Fibroblast of lung (primary cell): ENCODE measurements around the gene SH2D4B. TPM values are rescaled to one million over a fixed set of nuclear protein-coding genes. Genes with fewer than 3 reads are reported as not detected.

Experiments used
- DNase-seq, 2 donors: peaks; one replicate each; pipeline versions ENCODE4 v3.0.0 to v3.0.0-alpha.2; 2010; ENCODE audit warnings: low read depth in 2 of 2
- H2AFZ ChIP-seq: 2 replicates; pipeline ENCODE4 v1.5.1; 2012; ENCODE audit warnings: low read length, control low read depth, inconsistent platforms
- H3K27ac ChIP-seq: 2 replicates; pipeline ENCODE4 v1.5.1; 2011; ENCODE audit warnings: low read length, control low read depth; ENCODE audit not compliant: insufficient read depth
- H3K27me3 ChIP-seq: 2 replicates; pipeline ENCODE4 v1.5.1; 2011; ENCODE audit warnings: mild to moderate bottlenecking, low read length; ENCODE audit not compliant: control insufficient read depth, insufficient read depth
- H3K36me3 ChIP-seq: 2 replicates; pipeline ENCODE4 v1.5.1; 2011; ENCODE audit warnings: low read length; ENCODE audit not compliant: control insufficient read depth, insufficient read depth
- H3K4me1 ChIP-seq: 2 replicates; pipeline ENCODE4 v1.5.1; 2011; ENCODE audit warnings: low read length; ENCODE audit not compliant: control insufficient read depth, insufficient read depth; ENCODE audit errors: extremely low read depth
- H3K4me2 ChIP-seq: 2 replicates; pipeline ENCODE4 v1.5.1; 2011; ENCODE audit warnings: low read length, control low read depth; ENCODE audit not compliant: insufficient read depth; ENCODE audit errors: extremely low read depth
- H3K4me3 ChIP-seq, 4 experiments: fragments of 200-600 bp in 1 of 4; sonication (generic) in 1 of 4; replicated peaks in 1 of 4; 2 replicates each; pipeline ENCODE4 v1.5.1; 2011 to 2016; ENCODE audit warnings: low read length in 4 of 4, low read depth in 3 of 4, mild to moderate bottlenecking in 3 of 4, control low read depth in 2 of 4, inconsistent platforms in 1 of 4, mixed read lengths in 1 of 4; ENCODE audit not compliant: insufficient read depth in 1 of 4; ENCODE audit errors: control extremely low read depth in 1 of 4
- H3K79me2 ChIP-seq: 2 replicates; pipeline ENCODE4 v1.5.1; 2012; ENCODE audit warnings: mild to moderate bottlenecking, low read length, inconsistent platforms; ENCODE audit not compliant: control insufficient read depth, insufficient read depth
- H3K9ac ChIP-seq: 2 replicates; pipeline ENCODE4 v1.5.1; 2011; ENCODE audit warnings: mild to moderate bottlenecking, low read length, control low read depth; ENCODE audit not compliant: insufficient read depth
- H3K9me3 ChIP-seq: 2 replicates; pipeline ENCODE4 v1.5.1; 2012; ENCODE audit warnings: low read depth, low read length; ENCODE audit not compliant: control insufficient read depth, insufficient read depth
- H4K20me1 ChIP-seq: 2 replicates; pipeline ENCODE4 v1.5.1; 2011; ENCODE audit warnings: low read length; ENCODE audit not compliant: control insufficient read depth, insufficient read depth; ENCODE audit errors: extremely low read depth
- CTCF ChIP-seq, 2 donors: IDR thresholded peaks in 1 of 2; conservative IDR thresholded peaks in 1 of 2; 1 replicate in 1 of 2; 2 replicates in 1 of 2; pipeline ENCODE4 v1.5.1; 2011 to 2012; ENCODE audit warnings: low read length in 2 of 2, control low read depth in 1 of 2, inconsistent platforms in 1 of 2, low read depth in 1 of 2, mild to moderate bottlenecking in 1 of 2
- EZH2 ChIP-seq: IDR thresholded peaks from 2 replicates; pipeline ENCODE4 v1.5.1; 2012; ENCODE audit warnings: low read length, control low read depth, mild to moderate bottlenecking; ENCODE audit errors: missing control alignments
- polyA plus RNA-seq, 2 donors: library from polyadenylated mRNA; depleted of rRNA in 1 of 2; stranded (reverse) in 1 of 2; unstranded in 1 of 2; fragments of >200 nt; gene quantifications; 2 replicates each; pipeline ENCODE4 v1.2.1, GENCODE V29; 2011 to 2012; ENCODE audit warnings: missing spikeins in 1 of 2
- total RNA-seq: library from RNA; depleted of rRNA; stranded (reverse); fragments of >200 nt; gene quantifications from 2 replicates; pipeline ENCODE4 v1.2.1, GENCODE V29; 2014

The SH2D4B gene
- total and polyA plus RNA-seq, 2 donors (not counting 1 experiment from before 2014, with no cell fraction given), result not detected

- TF ChIP-seq CTCF (conservative IDR thresholded peaks at IDR 0.05 in 1 of 2, IDR thresholded peaks at IDR 0.05 in 1 of 2; ENCODE audit: low read depth in 1 of 2, low read length in 2 of 2), result no peak
- no peak for TF ChIP-seq EZH2
- DNase-seq, result no peak
- Histone ChIP-seq H3K4me3 (no peak overlapping the region), H3K4me1 (peaks cover 3% of the 10 kb centered on the region), H3K4me2 (no peak overlapping the region), H3K27me3 (no peaks in the 10 kb centered on the region), H3K9ac (no peak overlapping the region), H3K9me3 (no peaks in the 10 kb centered on the region), H3K79me2 (no peaks in the 10 kb centered on the region), H2AFZ (no peak overlapping the region), H3K27ac (no peak overlapping the region), H3K36me3 (peaks cover 9% of the 10 kb centered on the region), H4K20me1 (no peaks in the 10 kb centered on the region)
Observed at GRCh38 chr10:80518143-80518806, 19.4 kb upstream of the SH2D4B start.

GRCh38 chr10:80518807-80519360 is 18.8 kb upstream of the SH2D4B start:
- Histone ChIP-seq H3K36me3 (peaks cover 9% of the 10 kb centered on the region), H3K27ac (no peak overlapping the region), H3K27me3 (no peaks in the 10 kb centered on the region), H3K9me3 (no peaks in the 10 kb centered on the region), H3K4me1 (peaks cover 3% of the 10 kb centered on the region), H3K9ac (no peak overlapping the region), H3K4me2 (no peak overlapping the region), H4K20me1 (no peaks in the 10 kb centered on the region), H2AFZ (no peak overlapping the region), H3K4me3 (no peak overlapping the region), H3K79me2 (no peaks in the 10 kb centered on the region)
- no peak for TF ChIP-seq CTCF (conservative IDR thresholded peaks at IDR 0.05 in 1 of 2, IDR thresholded peaks at IDR 0.05 in 1 of 2; ENCODE audit: low read depth in 1 of 2, low read length in 2 of 2)
- no peak for TF ChIP-seq EZH2
- DNase-seq, result no peak

DNA sequence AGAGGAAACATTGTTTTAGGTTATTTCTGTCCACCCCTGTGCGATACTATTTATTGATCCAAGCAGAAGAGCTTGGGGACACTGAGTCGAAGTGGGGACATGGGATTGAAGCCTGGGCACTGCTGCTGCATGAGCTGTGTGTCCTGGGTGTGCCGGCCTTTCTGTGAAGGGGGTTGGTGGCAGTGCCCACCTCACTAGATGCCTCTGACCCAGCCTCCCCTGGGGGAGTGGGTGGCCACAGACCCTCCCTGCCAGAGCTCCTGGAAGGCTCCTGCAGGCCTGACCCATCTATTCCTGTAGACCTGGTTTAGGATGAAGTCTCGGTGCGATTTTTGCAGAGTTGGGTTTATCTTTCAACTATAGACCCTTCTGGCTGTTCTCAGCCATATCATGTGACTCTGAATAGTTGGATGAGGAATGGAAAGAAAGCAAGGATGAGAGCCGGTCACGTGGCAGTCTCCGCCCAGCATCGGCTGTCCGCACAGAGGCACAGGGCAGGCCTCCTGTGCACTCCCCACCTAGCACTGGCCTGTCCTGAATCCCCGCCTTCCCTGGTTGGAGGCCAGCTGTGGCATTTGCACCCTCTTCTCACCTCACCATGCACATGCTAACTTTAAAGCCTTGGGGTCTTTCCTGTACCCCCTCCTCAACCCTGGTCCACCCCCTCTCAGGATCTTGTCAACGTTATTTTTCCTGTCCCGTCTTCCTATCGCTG is 17.6 kb upstream of the SH2D4B start:
- Histone ChIP-seq H3K4me3 (no peak overlapping the region), H3K27me3 (no peaks in the 10 kb centered on the region), H2AFZ (no peak overlapping the region), H3K79me2 (no peaks in the 10 kb centered on the region), H3K36me3 (peaks cover 7% of the 10 kb centered on the region), H3K4me2 (no peak overlapping the region), H3K27ac (no peak overlapping the region), H4K20me1 (no peaks in the 10 kb centered on the region), H3K4me1 (peaks cover 3% of the 10 kb centered on the region), H3K9ac (no peak overlapping the region), H3K9me3 (no peaks in the 10 kb centered on the region)
- no peak for DNase-seq
- TF ChIP-seq CTCF (conservative IDR thresholded peaks at IDR 0.05 in 1 of 2, IDR thresholded peaks at IDR 0.05 in 1 of 2; ENCODE audit: low read depth in 1 of 2, low read length in 2 of 2) (no peak), EZH2 (no peak)
